Aorta (tissue), 5 donors: ENCODE results near the gene SLC18A3. TPM values are rescaled to one million over a fixed set of nuclear protein-coding genes. Genes with fewer than 3 reads are reported as not detected.

ENCODE experiments used
- ATAC-seq: fragments of 200-7000 bp; cut with Tn5 transposase; one replicate; pipeline ENCODE4 v1.9.1; 2022; ENCODE audit warnings: moderate library complexity; ENCODE audit not compliant: low FRiP score
- DNase-seq, 2 donors: peaks; one replicate each; pipeline ENCODE4 v3.0.0-alpha.2; 2020
- H3K27ac ChIP-seq, 2 donors: one replicate each; pipeline ENCODE4 v1.5.1; 2013; ENCODE audit warnings: low read length in 2 of 2, mild to moderate bottlenecking in 2 of 2, moderate library complexity in 2 of 2, control low read depth in 1 of 2, inconsistent platforms in 1 of 2, low read depth in 1 of 2
- H3K27me3 ChIP-seq, 2 donors: one replicate each; pipeline ENCODE4 v1.6.1; 2013; ENCODE audit warnings: control low read depth in 1 of 2, low read length in 1 of 2, mild to moderate bottlenecking in 1 of 2, moderate library complexity in 1 of 2; ENCODE audit not compliant: insufficient read depth in 2 of 2, control insufficient read depth in 1 of 2
- H3K36me3 ChIP-seq, 2 donors: one replicate each; pipeline ENCODE4 v1.6.1; 2013; ENCODE audit warnings: control low read depth in 1 of 2, low read length in 1 of 2, mild to moderate bottlenecking in 1 of 2; ENCODE audit not compliant: insufficient read depth in 2 of 2, control insufficient read depth in 1 of 2
- H3K4me1 ChIP-seq, 2 donors: one replicate each; pipeline ENCODE4 v1.6.1; 2013; ENCODE audit warnings: low read length in 2 of 2, control low read depth in 1 of 2, mild to moderate bottlenecking in 1 of 2, moderate library complexity in 1 of 2; ENCODE audit not compliant: insufficient read depth in 2 of 2, control insufficient read depth in 1 of 2
- H3K4me3 ChIP-seq, 2 donors: one replicate each; pipeline ENCODE4 v1.5.1; 2013; ENCODE audit warnings: low read length in 2 of 2, control low read depth in 1 of 2, mild to moderate bottlenecking in 1 of 2
- H3K9me3 ChIP-seq: one replicate; pipeline ENCODE4 v1.6.1; 2013; ENCODE audit warnings: mild to moderate bottlenecking, low read length; ENCODE audit not compliant: control insufficient read depth
- WGBS, 2 donors: extraction: QIAGEN DNeasy Blood & Tissue Kit; methylation state at CpG; one replicate each; pipeline ENCODE4 v1.1.7; 2013; 5-methylcytosine and 5-hydroxymethylcytosine counted together
- intact Hi-C, 2 donors: fragments of 100-400 bp; cut with DNase I; formaldehyde crosslinking; loops; one replicate each; pipeline versions ENCODE4 v1.14.2 to v1.15.0; 2022
- polyA plus RNA-seq, 2 donors: library from polyadenylated mRNA; stranded (reverse); fragments of 200-250 nt; gene quantifications; one replicate each; pipeline ENCODE4 v1.2.3, GENCODE V29; 2013
- total RNA-seq, 2 donors: library from RNA; stranded (reverse); fragmentation: NEBNext Ultra II Directional; extraction: Animal tissue kit (Norgen Biotek cat#: 25700); gene quantifications; one replicate each; pipeline ENCODE4 v1.2.1, GENCODE V29; 2021
- donor health status: healthy with polysubstance abuse.
- donor health status: Bipolar disorder and iron deficiency.
- donor health status: DM: no; HTN: no; CAD: no.
- donor health status: DM: no; HTN: no; CAD: no.
- donor health status: DM: yes; HTN: yes; CAD: no.

The SLC18A3 gene
- total and polyA plus RNA-seq, 4 donors = not detected

GRCh38 chr10:49594594-49594993, 15.5 kb upstream of the SLC18A3 start:
- no peaks in the 10 kb centered on the region for H3K4me1 ChIP-seq
- H3K36me3 ChIP-seq = no peaks in the 10 kb centered on the region
- H3K9me3 ChIP-seq = no peaks in the 10 kb centered on the region
- ATAC-seq (peak; percentile 62), DNase-seq (no peak)
- H3K27ac ChIP-seq = no peak overlapping the region
- H3K27me3 ChIP-seq = no peaks in the 10 kb centered on the region
- intact Hi-C loops = no loop called here
- 1% methylated on average over 6 of the region's 6 CpGs for WGBS, 2 donors
- no peak overlapping the region for H3K4me3 ChIP-seq

- ATAC-seq = no peak
- intact Hi-C loops = no loop called here
- DNase-seq = no peak
Observed at GRCh38 chr10:49595003-49595712, 15.0 kb upstream of the SLC18A3 start.

DNA sequence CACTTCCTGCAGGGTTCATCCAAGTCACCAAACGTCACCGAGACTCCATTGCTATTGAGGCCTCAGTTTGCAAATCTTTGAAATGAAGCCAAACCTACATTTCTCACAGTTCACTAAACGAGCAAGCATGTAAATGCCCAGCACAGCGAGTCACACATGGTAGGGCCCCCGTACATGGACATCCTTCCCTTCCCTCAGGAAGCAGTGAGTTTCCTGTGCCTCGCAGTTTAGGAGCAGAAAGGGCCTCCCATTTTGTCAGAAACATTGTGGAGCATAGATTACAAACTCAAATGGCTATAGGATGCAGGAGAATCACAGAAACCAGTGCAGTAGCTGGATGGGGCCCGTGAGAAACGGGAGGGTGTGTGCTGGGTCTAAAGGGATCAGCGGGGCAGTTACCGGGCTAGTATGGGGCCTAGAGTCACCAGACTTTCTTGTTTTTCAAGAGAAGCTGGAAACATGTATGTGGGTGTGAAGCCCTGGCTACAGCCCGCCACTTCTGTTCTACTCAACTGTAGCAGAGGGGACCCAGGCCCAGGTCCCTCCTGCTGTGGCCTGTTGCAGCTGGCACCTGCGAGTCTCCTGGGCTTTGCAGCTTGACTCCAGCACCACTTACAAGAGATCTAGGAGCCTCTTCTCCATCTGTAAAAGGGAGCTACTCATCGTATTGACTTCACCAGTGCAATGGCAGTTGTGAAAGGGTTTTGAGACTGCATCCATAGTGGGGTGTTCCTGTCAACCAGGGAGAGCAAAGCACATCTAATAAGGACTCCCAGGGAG, 14.2 kb upstream of the SLC18A3 start:
- 80 to 81% methylated on average over 13 of the region's 13 CpGs for WGBS, 2 donors
- Histone ChIP-seq H3K4me1 (no peaks in the 10 kb centered on the region), H3K27me3 (no peaks in the 10 kb centered on the region), H3K9me3 (no peaks in the 10 kb centered on the region), H3K36me3 (no peaks in the 10 kb centered on the region), H3K27ac (no peak overlapping the region), H3K4me3 (no peak overlapping the region)
- no peak for DNase-seq
- ATAC-seq = no peak
- intact Hi-C loops = no loop called here

More at GRCh38 chr10:49595003-49595712, 15.0 kb upstream of the SLC18A3 start:
- Histone ChIP-seq H3K4me3 (no peak overlapping the region), H3K27ac (no peak overlapping the region), H3K36me3 (no peaks in the 10 kb centered on the region), H3K27me3 (no peaks in the 10 kb centered on the region), H3K4me1 (no peaks in the 10 kb centered on the region), H3K9me3 (no peaks in the 10 kb centered on the region)
- 56 to 66% methylated on average over 10 of the region's 10 CpGs for WGBS, 2 donors

GRCh38 chr10:49596493-49596809, 13.7 kb upstream of the SLC18A3 start:
- DNase-seq (no peak), ATAC-seq (no peak)
- Histone ChIP-seq H3K27ac (no peak overlapping the region), H3K36me3 (no peaks in the 10 kb centered on the region), H3K9me3 (no peaks in the 10 kb centered on the region), H3K4me1 (no peaks in the 10 kb centered on the region), H3K4me3 (no peak overlapping the region), H3K27me3 (no peaks in the 10 kb centered on the region)
- intact Hi-C loops = no loop called here
- WGBS, 2 donors = 56% methylated on average over 3 of the region's 3 CpGs

GRCh38 chr10:49596836-49597235, 13.3 kb upstream of the SLC18A3 start:
- no peak for ATAC-seq
- H3K27ac ChIP-seq = no peak overlapping the region
- no peak for DNase-seq
- 72 to 74% methylated on average over 3 of the region's 3 CpGs for WGBS, 2 donors
- H3K4me1 ChIP-seq = no peaks in the 10 kb centered on the region
- intact Hi-C loops = no loop called here
- H3K9me3 ChIP-seq = no peaks in the 10 kb centered on the region
- H3K36me3 ChIP-seq = no peaks in the 10 kb centered on the region
- H3K27me3 ChIP-seq = no peaks in the 10 kb centered on the region
- H3K4me3 ChIP-seq = no peak overlapping the region

DNA sequence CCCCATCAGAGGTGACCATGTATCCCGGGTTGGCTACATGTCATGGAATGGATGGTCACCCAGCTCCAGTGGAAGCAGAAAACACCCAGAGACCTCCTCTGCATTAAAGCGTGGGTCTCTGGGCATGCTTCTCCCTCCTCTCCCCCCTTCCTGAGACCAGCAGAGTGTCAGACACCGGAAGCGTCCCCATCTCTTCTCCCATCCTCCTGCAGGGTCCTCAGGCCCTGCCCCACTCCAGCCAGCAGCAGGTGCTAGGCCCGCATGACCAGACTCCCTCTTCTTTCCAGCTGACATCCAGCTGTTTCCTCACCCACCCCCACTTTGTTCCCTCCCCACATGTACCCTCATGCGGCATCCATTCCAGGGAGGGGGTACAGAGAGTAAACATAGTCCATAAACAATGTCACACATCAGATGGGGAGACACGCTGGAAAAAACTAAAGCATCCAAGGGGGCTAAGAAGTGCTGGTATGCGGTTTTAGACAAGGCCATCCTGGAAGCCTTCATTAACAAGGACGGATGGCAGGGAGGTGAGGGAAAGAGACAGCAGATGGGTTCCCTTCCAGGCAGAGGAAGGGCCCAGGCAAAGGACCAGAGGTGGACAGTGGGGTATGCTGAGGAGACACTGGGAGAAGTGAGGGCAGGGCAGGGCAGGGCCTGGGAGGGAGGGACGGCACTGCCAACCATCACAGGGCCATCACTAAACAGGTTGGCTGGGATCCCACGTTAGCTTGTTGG, 12.5 kb upstream of the SLC18A3 start:
- no peaks in the 10 kb centered on the region for H3K4me1 ChIP-seq
- no peaks in the 10 kb centered on the region for H3K36me3 ChIP-seq
- H3K4me3 ChIP-seq = no peak overlapping the region
- intact Hi-C loops = no loop called here
- ATAC-seq (no peak), DNase-seq (no peak)
- no peaks in the 10 kb centered on the region for H3K27me3 ChIP-seq
- no peak overlapping the region for H3K27ac ChIP-seq
- WGBS, 2 donors = 83% methylated on average over 11 of the region's 11 CpGs
- no peaks in the 10 kb centered on the region for H3K9me3 ChIP-seq

DNA sequence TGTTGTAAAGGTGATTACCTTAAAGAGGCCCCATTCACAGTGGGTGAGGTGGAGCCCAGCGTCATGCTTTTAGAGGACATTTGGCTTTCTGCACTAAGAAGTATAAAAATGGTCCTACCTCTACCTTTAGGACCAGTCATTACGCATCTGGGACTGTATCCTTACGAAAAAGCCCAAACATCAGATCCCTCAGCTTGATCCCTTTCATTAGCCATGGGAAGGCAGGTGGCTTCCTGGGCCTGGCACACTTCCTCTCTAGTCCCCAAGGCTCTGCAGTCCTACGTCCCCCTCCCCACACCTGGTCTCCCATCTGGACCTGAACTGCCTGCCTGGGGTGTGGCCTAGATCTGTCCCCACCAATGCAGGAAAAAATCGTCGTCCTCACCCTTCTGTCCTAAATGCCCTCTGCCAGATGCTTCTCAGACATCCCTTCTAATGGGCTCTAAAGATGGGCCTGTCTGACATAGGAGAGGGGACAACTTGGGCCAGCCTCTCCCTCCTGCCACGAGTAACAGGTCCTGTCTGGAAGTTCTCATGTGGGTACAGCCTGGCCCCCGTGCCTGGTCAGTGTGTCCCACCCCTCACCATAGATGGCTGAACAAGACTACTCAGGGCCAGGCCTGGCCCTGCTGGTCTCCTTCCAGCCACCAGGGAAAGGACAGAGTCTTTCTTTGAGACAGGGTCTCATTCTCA, 11.8 kb upstream of the SLC18A3 start:
- ATAC-seq (no peak), DNase-seq (no peak)
- intact Hi-C loops = no loop called here
- H3K27ac ChIP-seq = no peak overlapping the region
- H3K27me3 ChIP-seq = peaks cover 0 to 3% of the 10 kb centered on the region in 2 donors
- no peaks in the 10 kb centered on the region for H3K36me3 ChIP-seq
- no peaks in the 10 kb centered on the region for H3K4me1 ChIP-seq
- H3K9me3 ChIP-seq = no peaks in the 10 kb centered on the region
- no peak overlapping the region for H3K4me3 ChIP-seq
- 79 to 80% methylated on average over 8 of the region's 8 CpGs for WGBS, 2 donors

- H3K4me3 ChIP-seq = no peak overlapping the region
- no peaks in the 10 kb centered on the region for H3K9me3 ChIP-seq
- intact Hi-C loops = no loop called here
- DNase-seq = no peak
- H3K4me1 ChIP-seq = no peaks in the 10 kb centered on the region
- H3K27me3 ChIP-seq = peaks cover 0 to 3% of the 10 kb centered on the region in 2 donors
- no peak overlapping the region for H3K27ac ChIP-seq
- no peaks in the 10 kb centered on the region for H3K36me3 ChIP-seq
- no peak for ATAC-seq
- 61 to 62% methylated on average over 4 of the region's 4 CpGs for WGBS, 2 donors
Observed at GRCh38 chr10:49598986-49599385, 11.1 kb upstream of the SLC18A3 start.
